ENCODE results near the gene LRRK1.

DNA sequence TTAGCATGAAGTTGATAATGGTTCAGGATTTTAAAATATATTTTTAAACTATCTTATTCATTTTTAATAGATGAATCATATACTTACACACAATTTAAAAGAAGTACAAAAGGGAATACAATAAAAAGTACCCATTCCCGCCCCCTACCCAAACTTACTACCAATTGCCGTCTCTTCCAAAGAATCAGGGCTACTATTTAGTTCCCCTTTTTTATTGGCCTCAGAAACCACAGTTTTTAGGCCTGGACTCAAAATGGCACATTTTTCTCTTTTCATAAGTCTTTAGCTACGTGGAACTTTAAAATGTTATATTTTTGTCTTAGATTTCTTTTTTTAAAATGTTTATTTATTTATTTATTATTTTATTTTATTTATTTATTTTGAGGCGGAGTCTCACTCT lies 18.0 kb downstream of the LRRK1 start:
- TF ChIP-seq, protein P1, sequence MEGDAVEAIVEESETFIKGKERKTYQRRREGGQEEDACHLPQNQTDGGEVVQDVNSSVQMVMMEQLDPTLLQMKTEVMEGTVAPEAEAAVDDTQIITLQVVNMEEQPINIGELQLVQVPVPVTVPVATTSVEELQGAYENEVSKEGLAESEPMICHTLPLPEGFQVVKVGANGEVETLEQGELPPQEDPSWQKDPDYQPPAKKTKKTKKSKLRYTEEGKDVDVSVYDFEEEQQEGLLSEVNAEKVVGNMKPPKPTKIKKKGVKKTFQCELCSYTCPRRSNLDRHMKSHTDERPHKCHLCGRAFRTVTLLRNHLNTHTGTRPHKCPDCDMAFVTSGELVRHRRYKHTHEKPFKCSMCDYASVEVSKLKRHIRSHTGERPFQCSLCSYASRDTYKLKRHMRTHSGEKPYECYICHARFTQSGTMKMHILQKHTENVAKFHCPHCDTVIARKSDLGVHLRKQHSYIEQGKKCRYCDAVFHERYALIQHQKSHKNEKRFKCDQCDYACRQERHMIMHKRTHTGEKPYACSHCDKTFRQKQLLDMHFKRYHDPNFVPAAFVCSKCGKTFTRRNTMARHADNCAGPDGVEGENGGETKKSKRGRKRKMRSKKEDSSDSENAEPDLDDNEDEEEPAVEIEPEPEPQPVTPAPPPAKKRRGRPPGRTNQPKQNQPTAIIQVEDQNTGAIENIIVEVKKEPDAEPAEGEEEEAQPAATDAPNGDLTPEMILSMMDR (IDR thresholded peaks at IDR 0.05) = no peak
- TF ChIP-seq POLR2A (IDR thresholded peaks at IDR 0.05) = no peak

All from thyroid gland (tissue), 4 donors.